WTC11 (cell line): ENCODE measurements around the gene RGS11.
"Not testable (repeated sequence)": the region's sequence is repeated elsewhere in the genome, so short reads cannot be mapped to it uniquely, and the experiment has no call there.

ENCODE experiments used
- CBFB ChIP-seq: sonication (generic); formaldehyde crosslinking; IDR thresholded peaks from 2 replicates; pipeline ENCODE4 v1.8.1; 2022; ENCODE audit warnings: mild to moderate bottlenecking, low read depth, missing genetic modification reagents
- CTCF ChIP-seq: fragments of 200-600 bp; IDR thresholded peaks from 2 replicates; pipeline ENCODE4 v1.8.0; 2022; ENCODE audit warnings: antibody characterized with exemption
- TEAD1 ChIP-seq: sonication (generic); formaldehyde crosslinking; IDR thresholded peaks from 2 replicates; pipeline ENCODE4 v1.8.0; 2022; ENCODE audit warnings: mild to moderate bottlenecking, missing genetic modification reagents
- ZNF121 ChIP-seq: sonication (generic); formaldehyde crosslinking; IDR thresholded peaks from 2 replicates; pipeline ENCODE4 v1.8.0; 2023; ENCODE audit warnings: missing genetic modification reagents
- ZNF232 ChIP-seq: sonication (generic); formaldehyde crosslinking; IDR thresholded peaks from 2 replicates; pipeline ENCODE4 v1.8.0; 2022; ENCODE audit warnings: mild to moderate bottlenecking, missing genetic modification reagents

- not testable (repeated sequence) for TF ChIP-seq TEAD1; ZNF232 (CRISPR knock-in tag); CBFB (CRISPR knock-in tag); CTCF; ZNF121 (CRISPR knock-in tag)
Observed at GRCh38 chr16:258091-258490, 17.7 kb downstream of the RGS11 start.
